Activated CD8-positive, alpha-beta memory T cell treated with anti-CD3 and anti-CD28 coated beads for 48 hours (primary cell): ENCODE results near the gene SBF1.
"Not testable (repeated sequence)": the region's sequence is repeated elsewhere in the genome, so short reads cannot be mapped to it uniquely, and the experiment has no call there.

Source experiments
- DNase-seq, 3 experiments: peaks; one replicate each; pipeline ENCODE4 v3.0.0-alpha.2; 2020; ENCODE audit warnings: low read depth in 2 of 3, low spot score in 2 of 3

Gene SBF1

DNA sequence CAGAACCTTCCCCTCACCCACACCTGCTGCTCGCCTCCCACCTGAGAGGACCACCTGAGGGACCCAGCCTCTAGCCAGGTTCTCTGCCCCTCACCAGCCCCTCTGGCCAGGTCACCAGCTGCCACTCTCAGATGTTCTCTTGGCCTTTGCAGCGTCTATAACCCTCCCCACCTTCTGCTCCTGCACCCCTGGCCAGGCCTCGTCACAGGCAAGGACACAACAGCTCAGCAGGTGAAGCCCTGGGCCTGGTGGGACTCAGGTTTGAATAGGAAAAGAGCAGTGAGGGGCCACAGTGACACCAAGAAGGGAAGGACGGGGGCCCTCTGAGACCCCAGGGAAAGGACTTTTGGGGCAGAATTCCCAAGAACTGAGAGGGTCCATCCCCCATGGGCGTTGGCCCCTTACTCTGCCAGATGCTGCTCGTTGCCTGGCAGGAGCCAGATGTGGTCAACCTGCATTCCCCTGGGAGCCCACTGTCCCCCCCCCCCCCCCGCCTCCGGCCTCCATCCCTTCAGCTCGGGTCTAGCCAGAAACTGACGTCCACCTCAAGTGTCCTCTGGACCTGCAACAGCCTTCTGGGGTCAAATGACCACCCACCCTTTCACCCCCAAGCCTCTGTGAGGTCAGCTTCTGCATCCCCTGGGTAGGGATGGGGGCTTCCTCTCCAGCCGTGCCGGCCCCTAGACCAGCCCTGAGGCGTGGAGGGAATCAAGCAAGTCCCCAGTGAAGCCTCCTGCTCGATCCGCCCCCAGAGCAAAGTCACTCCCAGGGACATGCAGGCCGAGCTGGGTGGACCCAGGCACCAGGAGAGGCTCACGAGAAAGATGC, 28.7 kb downstream of the SBF1 start:
- DNase-seq: no peak

DNA sequence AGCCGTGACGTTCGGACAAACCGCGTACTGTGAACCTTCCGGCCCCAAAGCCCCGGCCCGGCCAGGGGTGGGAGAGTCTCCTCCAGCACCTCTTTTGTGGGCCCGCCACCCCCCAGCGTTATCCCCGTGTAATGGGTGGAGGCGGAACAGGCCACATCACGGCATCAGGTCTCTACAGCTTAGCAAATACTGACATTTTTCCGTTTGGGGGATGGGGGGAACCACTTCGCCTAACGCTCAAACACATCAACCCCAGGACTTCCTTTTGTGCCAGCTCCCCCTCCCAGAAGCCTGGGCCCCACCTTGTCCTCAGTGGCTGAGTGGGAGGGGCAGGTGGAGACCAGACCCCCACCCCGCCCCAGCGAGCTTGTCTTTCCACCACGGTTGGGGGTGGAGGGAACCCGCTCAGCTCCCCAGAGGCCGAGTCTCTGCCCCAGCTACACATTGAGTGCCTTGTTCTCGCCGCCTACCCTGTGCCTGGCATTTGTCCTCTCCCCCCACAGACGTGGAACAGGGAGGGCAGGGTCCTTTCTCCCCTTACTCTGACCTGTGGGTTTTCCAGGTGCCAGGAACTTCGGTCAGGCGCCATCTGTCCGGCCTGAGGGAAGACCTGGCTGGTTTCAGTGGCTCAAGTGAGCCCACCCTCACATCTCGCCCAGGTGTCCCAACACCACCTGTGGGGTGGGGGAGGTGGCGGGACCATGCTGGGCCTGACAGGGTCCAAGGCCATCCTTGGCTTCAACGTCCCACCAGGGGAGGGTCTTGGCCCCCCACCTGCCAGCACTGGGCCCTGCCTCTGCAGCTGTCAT, 29.6 kb downstream of the SBF1 start:
- no peak for DNase-seq

DNA sequence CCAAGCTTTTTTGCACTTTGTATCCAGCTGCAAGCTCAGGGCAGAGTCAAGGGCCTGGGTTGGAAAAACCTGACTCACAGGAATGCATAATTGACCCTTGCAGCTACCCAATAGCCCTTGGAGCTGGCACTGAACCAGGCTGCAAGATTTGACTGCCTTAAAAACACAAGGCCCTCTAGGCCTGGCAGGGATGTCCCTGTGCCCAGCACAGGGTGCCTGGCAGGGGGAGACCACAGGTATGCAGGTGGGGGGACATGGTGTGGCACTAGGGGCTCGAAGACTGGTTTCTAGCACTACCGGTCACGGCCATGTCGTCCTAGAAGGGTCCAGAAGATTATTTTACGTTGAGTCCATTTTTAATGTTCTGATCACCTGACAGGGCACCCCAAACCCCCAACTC, 30.2 kb downstream of the SBF1 start:
- no peak for DNase-seq

DNA sequence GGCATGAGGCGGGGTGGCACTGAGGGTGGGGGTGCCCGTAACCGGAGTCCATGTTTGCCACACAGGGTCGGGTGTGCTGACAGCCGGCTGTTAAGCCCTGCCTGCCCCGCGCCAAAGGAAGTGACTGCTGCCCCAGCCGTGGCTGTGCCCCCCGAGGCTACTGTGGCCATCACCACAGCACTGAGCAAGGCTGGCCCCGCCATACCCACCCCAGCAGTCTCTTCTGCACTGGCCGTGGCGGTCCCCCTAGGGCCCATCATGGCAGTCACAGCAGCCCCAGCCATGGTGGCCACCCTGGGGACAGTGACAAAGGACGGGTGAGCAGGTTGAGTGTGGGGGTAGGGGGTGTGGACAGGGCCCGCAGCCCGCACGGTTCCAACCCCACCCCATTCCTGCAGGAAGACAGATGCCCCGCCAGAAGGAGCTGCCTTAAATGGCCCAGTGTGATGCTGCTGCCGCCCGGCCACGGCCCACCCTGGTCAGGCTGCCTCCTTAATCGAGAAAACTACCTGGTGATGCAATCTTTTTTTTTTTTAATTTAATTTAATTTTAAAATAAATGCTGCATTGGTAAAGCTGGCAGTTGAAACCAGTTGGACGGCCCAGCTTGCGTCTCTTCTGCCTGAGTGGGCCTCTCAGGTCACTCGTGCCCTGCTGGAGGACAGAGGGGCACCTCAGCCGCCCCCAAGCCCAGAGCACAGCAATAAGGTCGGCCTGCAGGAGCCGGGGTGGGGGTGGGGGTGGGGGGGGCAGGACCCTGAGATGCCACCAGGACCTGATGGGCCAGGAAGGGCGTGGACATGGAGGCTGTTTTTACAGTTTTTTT, 30.8 kb downstream of the SBF1 start:
- DNase-seq: no peak

DNA sequence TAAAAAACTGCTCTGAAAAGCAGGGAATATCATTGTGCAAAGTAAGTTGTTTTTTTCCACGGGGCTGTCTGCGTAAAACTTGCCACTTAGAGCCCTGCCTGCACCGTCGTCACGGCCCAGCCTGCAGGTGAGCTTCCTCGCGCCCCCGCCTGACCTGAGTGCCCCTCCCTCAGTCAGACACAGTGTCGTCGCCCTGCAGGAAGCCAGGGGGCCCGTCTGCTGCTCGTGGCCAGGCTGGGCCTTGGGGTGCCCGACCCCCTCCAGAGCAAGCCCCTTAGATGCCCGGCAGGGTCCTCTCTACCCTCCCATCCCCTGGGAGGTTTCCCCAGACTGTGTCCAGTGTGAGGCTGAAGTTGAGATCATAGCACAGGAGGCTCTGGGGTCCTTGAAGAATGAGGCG, 31.6 kb downstream of the SBF1 start:
- no peak for DNase-seq

DNA sequence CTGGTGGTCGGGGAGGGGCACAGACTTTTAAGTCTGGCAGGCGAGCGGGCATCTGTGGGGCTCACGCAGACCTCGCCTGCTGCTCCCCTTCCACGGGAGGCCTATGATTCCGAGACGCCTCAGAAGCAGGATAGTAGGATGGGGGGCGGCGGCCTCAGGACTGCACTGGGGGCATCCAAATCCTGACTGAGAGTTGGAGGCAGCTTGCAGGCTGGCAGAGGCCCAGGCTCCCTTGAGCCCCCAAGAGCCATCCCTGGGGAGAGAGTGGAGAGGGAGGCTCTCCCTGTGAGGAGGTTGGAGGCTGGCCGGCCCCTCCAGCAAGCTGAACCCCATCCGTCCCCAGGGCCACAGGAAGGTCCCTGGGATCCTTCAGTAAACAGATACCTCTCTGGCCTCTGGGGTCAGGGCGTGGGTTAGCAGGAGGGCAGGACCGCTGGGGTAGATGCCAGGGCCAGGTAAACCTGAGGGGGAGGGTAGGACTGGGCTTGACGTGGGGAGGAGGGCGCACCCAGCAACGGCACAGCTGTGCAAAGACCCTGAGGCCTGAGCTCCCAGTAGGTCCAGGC, 33.3 kb downstream of the SBF1 start:
- DNase-seq: no peak

DNA sequence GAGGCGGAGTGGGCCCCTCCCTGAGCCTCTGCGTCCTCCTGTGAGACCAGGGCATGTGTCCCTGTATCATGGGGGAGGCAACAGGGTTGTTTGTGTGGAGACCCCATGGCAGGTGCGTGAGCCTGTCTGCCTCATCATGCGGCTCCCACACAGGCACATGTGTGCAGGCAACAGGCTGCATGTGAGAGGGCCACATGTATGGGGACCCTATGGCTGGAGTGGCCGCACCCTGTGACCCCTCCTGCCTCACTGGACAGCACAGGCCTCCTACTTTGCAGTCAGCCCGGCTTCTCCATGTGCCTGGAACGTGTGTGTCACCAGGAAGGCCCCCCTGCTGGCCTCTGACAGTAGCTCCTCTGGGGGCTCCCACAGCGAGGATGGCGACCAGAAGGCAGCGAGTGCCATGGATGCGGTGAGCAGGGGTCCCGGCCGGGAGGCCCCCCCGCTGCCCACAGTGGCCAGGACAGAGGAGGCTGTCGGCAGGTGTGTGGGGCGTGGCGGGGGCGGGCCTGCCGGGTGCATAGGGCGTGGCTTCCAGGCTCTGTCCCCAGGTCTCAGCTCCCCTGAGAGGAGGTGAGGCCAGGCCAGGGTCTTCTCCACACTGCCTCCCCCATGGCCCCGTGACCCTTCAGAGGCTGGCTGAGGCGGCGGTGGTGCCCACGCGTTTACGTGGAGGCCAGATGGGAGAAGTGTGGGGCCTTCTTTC, 34.1 kb downstream of the SBF1 start:
- no peak for DNase-seq

DNA sequence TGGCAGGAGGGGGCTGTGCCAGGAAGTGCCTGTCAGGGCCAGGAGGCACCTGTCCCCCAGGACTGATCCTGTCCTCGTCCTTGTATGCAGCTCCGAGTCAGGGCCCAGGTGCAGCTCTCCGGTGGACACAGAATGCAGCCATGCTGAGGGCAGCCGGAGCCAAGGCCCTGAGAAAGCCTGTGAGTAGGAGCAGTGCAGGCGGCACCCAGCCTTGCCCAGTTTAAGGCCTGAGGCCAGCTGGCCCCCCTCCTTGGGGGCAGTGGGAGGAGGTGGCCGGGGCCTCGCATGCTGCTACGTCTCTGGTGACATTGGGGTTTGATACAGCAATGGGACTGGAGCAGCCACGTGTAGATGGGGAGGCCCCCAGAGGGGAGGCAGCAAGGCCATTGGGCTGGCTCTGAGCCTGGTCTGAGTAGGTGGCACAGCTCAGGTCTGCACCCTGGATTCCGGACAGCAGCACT, 34.9 kb downstream of the SBF1 start:
- DNase-seq: no peak

DNA sequence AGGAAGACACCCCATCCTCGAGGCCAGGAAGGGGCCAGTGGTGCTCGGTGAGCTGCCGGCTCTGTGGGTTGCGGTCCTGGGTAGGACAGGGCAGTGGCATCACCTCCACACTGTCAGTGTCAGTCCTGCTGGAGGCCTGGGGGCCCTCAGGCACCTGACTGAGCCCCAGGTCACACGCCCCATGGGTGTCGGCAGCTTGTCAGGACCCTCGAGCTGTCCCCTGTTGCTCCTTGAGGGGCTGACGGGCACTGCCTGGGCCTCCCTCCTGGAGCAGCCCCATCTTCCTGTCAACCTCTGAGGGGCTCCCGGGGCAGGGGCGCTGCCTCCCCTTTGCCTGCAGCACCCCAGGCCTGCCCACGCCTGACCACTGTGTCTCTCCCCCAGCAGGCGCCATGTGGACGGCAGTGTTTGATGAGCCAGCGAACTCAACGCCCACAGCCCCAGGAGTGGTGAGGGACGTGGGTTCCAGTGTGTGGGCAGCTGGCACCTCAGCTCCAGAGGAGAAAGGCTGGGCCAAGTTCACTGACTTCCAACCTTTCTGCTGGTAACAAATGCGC, 35.4 kb downstream of the SBF1 start:
- no peak for DNase-seq

DNA sequence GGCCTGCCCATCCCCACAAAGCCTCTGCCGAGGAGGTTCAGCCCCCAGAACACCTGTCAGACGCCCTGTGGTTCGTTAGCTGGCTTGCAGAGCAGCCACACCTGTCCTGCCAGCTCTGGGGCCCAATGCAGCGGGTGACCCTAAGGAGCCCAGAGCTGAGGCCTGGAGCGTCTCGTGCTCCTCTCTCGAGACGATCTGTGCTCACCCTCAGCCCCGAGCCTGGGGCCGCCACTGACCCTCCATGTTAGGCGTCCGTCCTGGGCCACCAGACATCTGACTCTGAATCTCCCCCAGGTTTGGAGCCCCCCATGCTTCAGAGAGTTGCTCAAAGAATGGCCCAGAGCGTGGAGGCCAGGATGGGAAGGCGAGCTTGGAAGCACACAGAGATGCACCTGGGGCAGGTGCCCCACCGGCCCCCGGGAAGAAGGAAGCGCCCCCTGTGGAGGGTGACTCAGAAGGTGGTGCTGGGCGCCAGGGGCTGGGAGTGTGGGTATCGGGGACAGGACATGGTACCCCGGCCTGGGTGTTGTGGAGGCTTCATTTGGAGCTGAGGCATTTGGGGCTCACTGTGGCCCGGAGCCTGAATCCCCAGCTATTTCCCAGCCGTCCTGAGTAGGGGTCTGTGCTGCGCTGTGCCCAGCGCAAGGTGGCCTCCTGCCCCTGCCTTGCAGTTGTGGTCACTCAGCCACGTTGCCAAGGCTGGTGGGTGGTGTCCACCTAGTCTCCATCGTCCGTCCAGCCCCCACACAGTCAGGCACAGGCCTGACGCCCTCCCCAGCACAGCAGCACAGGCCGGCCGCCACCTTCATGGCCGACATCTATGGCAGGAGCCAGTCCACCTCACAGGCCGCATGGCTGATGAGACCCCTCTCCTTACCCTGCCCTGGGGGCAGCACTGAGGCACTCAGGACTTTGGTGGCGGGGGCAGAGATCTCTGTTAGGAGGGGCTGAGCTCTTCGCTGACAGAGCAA, 36.2 kb downstream of the SBF1 start:
- DNase-seq: no peak

DNA sequence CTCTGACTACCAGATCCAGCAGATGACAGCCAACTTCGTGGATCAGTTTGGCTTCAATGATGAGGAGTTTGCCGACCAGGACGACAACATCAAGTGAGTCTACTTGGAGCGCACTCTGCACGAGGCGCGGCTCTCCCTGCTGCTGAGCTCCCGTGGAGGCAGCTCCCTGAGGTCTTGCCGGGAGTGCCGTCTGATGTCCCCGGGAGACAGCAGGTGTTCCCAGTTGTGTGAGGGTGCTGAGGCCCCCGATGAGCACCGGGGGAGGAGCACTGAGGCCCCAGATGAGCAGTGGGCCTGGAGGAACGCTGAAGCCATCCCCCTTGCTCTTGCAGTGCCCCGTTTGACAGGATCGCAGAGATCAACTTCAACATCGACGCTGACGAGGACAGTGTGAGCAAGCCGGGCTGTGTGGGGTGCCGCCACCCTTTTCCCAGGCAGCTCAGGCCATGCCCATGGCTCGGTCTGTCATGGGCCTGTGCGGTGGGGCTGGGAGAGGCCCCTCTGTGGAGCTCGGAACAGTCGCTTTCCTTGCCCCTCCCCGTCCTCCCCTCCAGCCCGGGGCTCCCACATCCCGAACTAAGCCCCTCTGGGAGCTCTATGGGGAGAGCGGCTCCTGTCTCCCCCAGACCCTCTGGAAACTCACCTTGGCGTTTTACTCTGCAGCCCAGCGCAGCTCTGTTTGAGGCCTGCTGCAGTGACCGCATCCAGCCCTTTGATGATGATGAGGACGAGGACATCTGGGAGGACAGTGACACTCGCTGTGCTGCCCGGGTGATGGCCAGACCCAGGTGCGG, 37.1 kb downstream of the SBF1 start:
- no peak for DNase-seq

DNA sequence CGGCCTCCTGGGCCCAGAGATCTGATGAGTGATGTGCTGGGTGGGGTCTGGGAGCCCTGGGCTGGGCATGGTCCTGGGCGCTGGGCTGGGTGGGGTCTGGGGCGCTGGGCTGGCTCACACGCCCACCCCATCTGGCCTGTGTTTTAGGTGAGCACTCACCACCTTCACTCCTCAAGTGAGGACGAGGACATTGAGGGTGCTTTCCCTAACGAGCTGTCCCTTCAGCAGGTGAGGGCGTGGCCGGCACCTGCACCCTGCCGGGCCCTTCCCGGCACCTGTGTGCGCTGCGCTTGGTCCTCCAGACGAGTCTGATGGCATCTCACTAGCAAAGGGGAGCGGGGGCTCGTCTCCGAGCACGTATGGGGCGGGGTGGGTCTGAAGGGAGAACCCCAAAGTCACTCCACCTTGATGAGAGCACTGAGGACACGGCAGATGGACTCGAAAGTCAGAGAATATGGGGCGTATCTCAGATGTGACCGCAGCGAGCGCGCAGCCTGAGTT, 37.9 kb downstream of the SBF1 start:
- no peak for DNase-seq

DNA sequence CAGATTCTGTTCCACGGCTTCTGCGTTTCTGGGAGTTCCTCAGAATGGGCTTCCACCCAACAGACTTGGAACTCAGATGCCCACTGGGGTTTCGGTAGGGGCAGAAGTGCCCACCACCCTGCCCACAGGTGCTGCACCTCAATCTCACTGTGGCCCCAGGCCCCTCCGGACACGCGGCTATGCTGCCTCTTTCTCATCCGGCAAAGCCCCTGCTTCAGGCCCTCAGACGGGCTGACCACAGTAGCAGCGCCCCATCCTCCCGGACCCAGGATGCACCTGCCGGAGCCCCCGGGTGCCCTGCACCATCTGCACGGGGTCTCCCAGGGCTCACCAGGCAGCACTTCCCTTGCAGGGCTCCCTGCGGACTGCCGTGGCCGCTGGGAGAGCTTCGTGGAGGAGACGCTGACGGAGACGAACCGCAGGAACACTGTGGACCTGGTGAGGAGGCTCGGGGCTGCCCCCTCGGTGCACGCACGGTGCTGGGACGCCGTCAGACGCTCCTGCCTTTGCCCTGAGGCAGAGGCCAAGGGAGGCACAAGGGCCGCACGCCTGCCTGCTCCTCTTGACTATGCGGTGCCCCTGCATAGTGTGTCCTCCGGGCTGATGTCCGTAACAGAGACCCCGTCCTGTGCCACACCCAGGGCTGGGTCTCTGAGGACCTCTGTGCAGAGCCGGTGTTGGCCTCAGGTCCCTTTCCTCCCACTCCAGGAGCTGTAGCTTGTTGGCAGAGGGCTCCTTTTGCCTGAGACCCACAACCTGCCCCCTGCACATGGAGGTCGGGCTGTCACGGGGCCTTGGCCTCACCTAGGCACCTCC, 38.6 kb downstream of the SBF1 start:
- no peak for DNase-seq

DNA sequence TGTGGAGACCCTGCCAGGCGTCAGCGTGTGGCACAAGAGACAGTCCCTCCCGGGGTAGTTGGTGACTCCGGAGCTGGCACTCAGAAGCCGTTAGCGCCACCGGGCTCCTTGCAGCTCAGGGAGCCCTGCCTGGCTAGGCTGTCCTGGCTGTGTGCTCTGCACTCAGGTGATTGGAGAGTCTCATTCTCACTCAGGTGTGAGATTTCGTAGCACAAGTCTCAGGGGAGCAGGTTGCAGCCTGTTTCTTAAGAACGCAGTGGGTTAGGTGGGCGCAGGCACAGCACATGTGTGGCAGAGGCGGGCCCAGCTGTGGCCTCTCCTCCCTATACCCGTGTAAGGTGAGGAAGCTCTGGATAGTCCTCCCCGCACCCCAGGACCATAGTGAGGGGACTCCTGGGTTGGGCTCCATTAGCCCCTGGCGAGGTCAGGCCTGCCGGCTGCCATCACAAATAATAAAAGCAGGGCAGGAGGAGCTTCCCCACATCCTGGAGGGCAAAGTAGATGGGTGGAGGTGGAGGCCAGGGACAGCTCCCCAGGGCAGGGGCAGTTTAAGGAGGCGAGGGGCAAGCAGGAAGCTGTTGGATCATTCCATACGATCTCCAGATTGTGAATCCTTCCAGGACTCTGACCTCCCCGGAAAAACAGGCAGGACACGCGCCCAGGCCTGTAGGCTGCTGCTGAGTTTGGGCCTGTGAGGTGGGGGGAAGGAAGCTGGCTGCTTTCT, 39.4 kb downstream of the SBF1 start:
- DNase-seq: no peak

DNA sequence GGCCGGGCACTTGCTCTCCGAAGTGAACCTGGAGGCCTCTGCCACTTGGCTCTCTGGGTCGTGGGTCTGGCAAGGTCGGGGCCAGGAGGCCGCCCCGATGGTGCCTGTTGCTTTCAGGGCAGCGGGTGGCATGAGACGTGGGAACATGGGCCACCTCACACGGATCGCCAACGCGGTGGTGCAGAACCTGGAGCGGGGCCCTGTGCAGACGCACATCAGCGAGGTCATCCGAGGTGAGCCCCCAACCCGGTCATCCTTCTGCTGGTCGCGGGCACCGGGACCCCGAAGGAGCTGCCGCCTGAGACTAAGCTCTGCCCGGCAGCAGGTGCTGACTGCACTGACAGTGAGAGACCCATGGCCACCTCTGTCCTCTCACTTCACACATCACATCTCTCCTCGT, 40.0 kb downstream of the SBF1 start:
- DNase-seq: no peak

DNA sequence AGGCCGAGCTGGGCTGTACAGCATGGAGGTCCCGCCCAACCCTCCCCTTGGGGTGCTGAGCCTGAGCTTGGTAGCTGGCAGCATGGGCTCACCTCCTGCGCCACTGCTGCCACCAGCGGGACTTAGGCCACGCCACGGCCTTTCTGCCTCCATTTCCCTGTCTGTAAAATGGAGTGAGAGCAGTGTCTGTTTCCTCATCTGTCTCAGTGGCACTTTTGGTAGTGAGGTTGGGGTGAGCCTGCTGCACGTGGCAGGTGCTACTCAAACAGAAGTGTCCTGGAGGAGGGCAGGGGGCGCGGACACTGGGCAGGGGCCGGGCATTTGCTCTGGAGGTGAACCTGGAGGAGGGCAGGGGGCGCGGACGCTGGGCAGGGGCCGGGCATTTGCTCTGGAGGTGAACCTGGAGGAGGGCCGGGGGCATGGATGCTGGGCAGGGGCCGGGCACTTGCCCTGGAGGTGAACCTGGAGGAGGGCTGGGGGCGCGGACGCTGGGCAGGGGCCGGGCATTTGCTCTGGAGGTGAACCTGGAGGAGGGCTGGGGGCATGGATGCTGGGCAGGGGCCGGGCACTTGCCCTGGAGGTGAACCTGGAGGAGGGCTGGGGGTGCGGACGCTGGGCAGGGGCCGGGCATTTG, 41.8 kb downstream of the SBF1 start:
- not testable (repeated sequence) for DNase-seq
